Mononuclear cell (primary cell): ENCODE data around the gene AKR1C4. TPM values are rescaled to one million over a fixed set of nuclear protein-coding genes. Genes with fewer than 3 reads are reported as not detected.
"Not testable (repeated sequence)": the region's sequence is repeated elsewhere in the genome, so short reads cannot be mapped to it uniquely, and the experiment has no call there.

Source experiments
- H3K27me3 ChIP-seq: 2 replicates; pipeline ENCODE4 v1.6.0; 2011; ENCODE audit warnings: low read length, control low read depth; ENCODE audit not compliant: insufficient read depth
- H3K4me1 ChIP-seq: 2 replicates; pipeline ENCODE4 v1.5.1; 2011; ENCODE audit warnings: mild to moderate bottlenecking, low read length, control low read depth; ENCODE audit not compliant: insufficient read depth
- H3K4me3 ChIP-seq: 2 replicates; pipeline ENCODE4 v1.5.1; 2011; ENCODE audit warnings: mild to moderate bottlenecking, low read length, moderate library complexity
- H3K9me3 ChIP-seq: 2 replicates; pipeline ENCODE4 v1.5.1; 2011; ENCODE audit warnings: low read depth, mild to moderate bottlenecking, control low read depth, low read length
- total RNA-seq: library from RNA; depleted of rRNA; stranded (reverse); fragments of >200 nt; gene quantifications from one replicate; pipeline ENCODE4 v1.2.3, GENCODE V29; 2012

The AKR1C4 gene
- total RNA-seq, 1 donor, result 0.21 TPM

GRCh38 chr10:5233324-5233723, 36.7 kb downstream of the AKR1C4 start:
- no peaks in the 10 kb centered on the region for H3K27me3 ChIP-seq
- H3K9me3 ChIP-seq, result no peaks in the 10 kb centered on the region
- H3K4me3 ChIP-seq, result no peak overlapping the region
- peaks cover 21% of the 10 kb centered on the region for H3K4me1 ChIP-seq

DNA sequence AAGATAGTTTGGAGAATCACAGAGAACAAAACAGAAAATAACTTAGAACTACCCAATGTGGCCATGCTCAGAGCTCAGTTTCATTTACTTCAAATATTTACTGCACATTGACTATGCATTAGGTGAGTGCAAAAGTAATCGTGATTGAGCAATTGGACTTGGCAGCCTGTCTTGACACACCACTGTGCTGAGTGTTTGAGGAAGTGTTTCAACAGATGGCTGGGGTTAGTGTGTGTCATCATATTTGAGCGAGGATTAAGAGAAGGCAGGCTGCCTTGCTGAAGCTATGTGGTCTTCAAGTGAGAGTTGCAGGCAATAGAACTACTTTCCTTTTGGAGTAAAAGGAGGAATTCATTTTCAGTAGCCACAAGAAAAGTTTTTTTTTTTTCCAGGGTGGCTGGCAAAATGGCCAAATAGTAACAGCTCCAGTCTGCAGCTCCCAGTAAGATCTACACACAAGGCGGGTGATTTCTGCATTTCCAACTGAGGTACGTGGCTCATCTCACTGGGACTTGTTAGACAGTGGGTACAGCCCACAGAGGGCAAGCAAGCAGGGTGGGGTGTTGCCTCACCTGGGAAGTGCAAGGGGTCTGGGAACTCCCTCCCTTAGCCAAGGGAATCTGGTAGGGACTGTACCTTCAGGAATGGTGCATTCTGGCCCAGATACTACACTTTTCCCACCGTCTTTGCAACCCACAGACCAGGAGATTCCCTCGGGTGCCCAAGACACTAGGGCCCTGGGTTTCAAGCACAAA, 37.6 kb downstream of the AKR1C4 start:
- no peak overlapping the region for H3K4me3 ChIP-seq
- H3K4me1 ChIP-seq, result peaks cover 21% of the 10 kb centered on the region
- H3K27me3 ChIP-seq, result no peaks in the 10 kb centered on the region
- no peaks in the 10 kb centered on the region for H3K9me3 ChIP-seq

GRCh38 chr10:5237541-5237940, 40.9 kb downstream of the AKR1C4 start:
- H3K9me3 ChIP-seq, H3K27me3 ChIP-seq, H3K4me3 ChIP-seq: not testable (repeated sequence)
- H3K4me1 ChIP-seq, result peaks cover 21% of the 10 kb centered on the region

DNA sequence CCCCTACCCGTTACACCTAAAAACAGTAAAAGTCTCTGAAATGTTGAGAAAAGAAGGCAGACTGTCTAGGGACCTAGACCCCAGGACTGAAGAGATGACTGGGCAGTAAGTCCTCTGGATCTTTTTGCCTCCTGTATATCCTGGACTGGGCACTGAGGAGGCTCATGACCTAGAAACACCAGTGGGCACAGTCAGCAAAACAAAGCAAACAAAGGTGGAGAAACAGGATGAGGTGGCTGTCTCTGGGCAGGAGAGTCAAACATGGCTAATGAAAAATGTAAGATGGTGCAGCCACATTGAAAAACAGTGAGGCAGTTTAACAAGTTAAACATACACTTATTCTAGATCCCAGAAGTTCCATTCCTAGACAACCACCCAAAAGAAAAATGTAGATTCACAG, 45.9 kb downstream of the AKR1C4 start:
- no peaks in the 10 kb centered on the region for H3K9me3 ChIP-seq
- no peak overlapping the region for H3K4me3 ChIP-seq
- H3K27me3 ChIP-seq, result no peaks in the 10 kb centered on the region
- H3K4me1 ChIP-seq, result no peaks in the 10 kb centered on the region

DNA sequence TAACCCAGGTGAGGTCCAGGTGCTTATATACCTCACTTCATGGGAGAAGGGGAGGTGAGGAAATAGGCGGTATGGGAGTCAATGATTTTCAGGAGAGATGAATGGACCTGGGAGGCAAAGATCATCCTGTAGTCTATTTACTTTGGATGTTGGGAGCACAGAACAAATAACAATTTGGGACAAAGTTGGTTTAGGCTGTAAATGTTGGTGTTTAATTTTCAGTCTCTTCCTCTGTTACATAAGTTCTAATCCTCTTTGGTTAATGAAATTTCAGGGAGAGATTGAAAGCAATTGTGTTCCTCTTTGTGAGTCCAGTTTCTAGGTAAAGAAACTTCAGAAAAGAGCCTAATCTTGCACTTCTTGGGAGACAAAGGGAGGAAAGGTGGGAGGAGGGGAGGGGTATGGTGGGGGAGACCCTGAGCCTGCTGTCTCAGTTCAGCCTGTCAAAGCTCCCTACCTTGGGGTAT, 46.9 kb downstream of the AKR1C4 start:
- Histone ChIP-seq H3K4me1 (no peaks in the 10 kb centered on the region), H3K4me3 (no peak overlapping the region), H3K27me3 (no peaks in the 10 kb centered on the region), H3K9me3 (no peaks in the 10 kb centered on the region)

DNA sequence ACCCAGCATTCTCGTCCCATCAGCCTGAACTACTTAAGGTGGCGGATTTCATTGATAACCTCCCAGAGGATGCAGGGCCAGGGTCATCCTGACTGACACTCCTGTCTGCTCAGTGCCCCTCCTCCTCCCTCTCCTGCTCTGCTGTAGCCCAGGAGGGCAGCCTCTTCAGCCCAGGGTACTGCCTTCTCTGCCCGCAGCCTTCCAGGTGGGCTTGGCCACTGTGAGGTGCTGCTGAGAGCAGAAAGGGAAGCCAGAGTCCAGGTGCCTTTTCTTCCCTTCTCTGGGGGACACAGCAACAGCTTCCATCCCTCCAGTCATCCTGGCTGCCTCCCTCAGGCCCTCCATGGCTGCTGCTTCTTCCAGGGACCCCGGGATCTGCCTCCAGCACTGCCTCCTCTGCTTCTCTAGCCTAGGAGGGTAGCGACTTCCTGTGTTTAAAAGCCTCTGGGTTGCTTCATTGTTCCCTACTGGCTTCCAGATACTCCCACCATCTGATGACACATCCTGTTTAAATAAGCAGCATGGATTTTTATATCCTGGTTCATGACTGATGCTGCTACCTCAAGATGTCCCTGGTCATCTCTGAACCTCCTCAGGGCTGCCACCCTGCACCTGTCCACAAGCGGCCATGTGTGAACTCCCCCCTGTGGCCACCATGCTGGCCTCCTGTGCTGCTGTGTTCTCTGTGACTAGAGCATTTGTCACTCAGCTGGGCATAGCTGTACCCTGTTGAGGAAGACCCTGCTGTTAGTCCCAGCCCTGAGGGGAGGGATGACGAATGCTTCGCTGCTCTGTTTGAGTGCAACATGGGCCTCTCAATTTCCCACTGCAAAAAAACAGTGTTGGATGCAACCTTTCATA, 55.8 kb downstream of the AKR1C4 start:
- H3K4me1 ChIP-seq, result no peaks in the 10 kb centered on the region
- no peaks in the 10 kb centered on the region for H3K27me3 ChIP-seq
- H3K4me3 ChIP-seq, result no peak overlapping the region
- no peaks in the 10 kb centered on the region for H3K9me3 ChIP-seq

- Histone ChIP-seq H3K4me1 (no peaks in the 10 kb centered on the region), H3K9me3 (no peaks in the 10 kb centered on the region)
Observed at GRCh38 chr10:5254488-5254887, 57.9 kb downstream of the AKR1C4 start.

DNA sequence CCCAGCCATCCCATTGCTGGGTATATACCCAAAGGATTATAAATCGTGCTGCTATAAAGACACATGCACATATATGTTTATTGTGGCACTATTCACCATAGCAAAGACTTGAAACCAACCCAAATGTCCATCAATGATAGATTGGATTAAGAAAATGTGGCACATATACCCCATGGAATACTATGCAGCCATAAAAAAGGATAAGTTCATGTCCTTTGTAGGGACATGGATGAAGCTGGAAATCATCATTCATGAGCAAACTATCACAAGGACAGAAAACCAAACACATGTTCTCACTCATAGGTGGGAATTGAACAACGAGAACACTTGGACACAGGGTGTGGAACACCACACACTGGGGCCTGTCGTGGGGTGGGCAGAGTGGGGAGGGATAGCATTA, 61.1 kb downstream of the AKR1C4 start:
- not testable (repeated sequence) for H3K4me3 ChIP-seq, H3K4me1 ChIP-seq, H3K9me3 ChIP-seq, H3K27me3 ChIP-seq

More at GRCh38 chr10:5254488-5254887, 57.9 kb downstream of the AKR1C4 start:
- H3K27me3 ChIP-seq, result no peaks in the 10 kb centered on the region
- H3K4me3 ChIP-seq, result no peak overlapping the region

GRCh38 chr10:5259132-5259951, 62.7 kb downstream of the AKR1C4 start:
- Histone ChIP-seq H3K4me3 (no peak overlapping the region), H3K9me3 (no peaks in the 10 kb centered on the region), H3K27me3 (no peaks in the 10 kb centered on the region), H3K4me1 (no peaks in the 10 kb centered on the region)

GRCh38 chr10:5259952-5260578, 63.4 kb downstream of the AKR1C4 start:
- H3K4me3 ChIP-seq, result no peak overlapping the region

DNA sequence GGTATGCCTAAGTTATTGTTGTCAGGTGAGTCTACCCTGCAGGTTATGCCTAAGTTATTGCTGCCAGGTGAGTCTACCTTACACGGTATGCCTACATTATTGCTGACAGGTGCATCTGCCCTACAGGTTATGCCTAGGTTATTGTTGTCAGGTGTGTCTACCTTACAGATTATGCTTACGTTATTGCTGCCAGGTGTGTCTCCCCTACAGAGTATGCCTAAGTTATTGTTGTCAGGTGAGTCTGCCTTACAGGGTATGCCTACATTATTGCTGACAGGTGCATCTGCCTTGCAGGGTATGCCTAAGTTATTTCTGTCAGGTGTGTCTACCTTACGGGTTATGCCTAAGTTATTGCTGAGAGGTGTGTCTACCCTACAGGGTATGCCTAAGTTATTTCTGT, 64.2 kb downstream of the AKR1C4 start:
- no peaks in the 10 kb centered on the region for H3K4me1 ChIP-seq
- H3K27me3 ChIP-seq, result no peaks in the 10 kb centered on the region
- no peak overlapping the region for H3K4me3 ChIP-seq
- no peaks in the 10 kb centered on the region for H3K9me3 ChIP-seq

More at GRCh38 chr10:5259952-5260578, 63.4 kb downstream of the AKR1C4 start:
- no peaks in the 10 kb centered on the region for H3K27me3 ChIP-seq
- no peaks in the 10 kb centered on the region for H3K9me3 ChIP-seq
- no peaks in the 10 kb centered on the region for H3K4me1 ChIP-seq

GRCh38 chr10:5265139-5265538, 68.5 kb downstream of the AKR1C4 start:
- no peaks in the 10 kb centered on the region for H3K9me3 ChIP-seq
- H3K4me1 ChIP-seq, result no peaks in the 10 kb centered on the region
- no peaks in the 10 kb centered on the region for H3K27me3 ChIP-seq

GRCh38 chr10:5266351-5266750, 69.7 kb downstream of the AKR1C4 start:
- Histone ChIP-seq H3K9me3 (no peaks in the 10 kb centered on the region), H3K4me3 (no peak overlapping the region), H3K4me1 (no peaks in the 10 kb centered on the region), H3K27me3 (no peaks in the 10 kb centered on the region)

More at GRCh38 chr10:5265139-5265538, 68.5 kb downstream of the AKR1C4 start:
- H3K4me3 ChIP-seq, result no peak overlapping the region

DNA sequence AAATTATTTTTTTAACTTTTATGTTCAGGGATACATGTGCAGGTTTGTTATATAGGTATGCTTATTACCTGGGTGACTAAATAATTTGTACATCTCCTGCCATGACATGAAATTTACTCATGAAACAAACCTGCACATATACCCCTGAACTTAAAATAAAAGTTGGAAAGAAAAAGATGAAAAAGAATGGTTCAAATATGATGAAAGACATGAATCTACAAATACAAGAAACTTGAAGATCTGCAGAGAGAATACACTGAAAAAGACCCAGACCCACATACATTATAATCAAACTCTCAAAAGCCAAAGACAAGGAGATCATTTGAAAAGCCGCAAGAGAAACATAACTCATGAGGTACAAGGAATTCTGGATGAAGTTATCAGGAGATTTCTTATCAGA, 70.2 kb downstream of the AKR1C4 start:
- H3K4me3 ChIP-seq, result no peak overlapping the region

More for the DNA sequence above, 70.2 kb downstream of the AKR1C4 start:
- no peaks in the 10 kb centered on the region for H3K9me3 ChIP-seq
- no peaks in the 10 kb centered on the region for H3K4me1 ChIP-seq
- H3K27me3 ChIP-seq, result no peaks in the 10 kb centered on the region
